ENCODE measurements around the gene NPPA.
"Not testable (repeated sequence)": the region's sequence is repeated elsewhere in the genome, so short reads cannot be mapped to it uniquely, and the experiment has no call there.

NPPA gene

DNA sequence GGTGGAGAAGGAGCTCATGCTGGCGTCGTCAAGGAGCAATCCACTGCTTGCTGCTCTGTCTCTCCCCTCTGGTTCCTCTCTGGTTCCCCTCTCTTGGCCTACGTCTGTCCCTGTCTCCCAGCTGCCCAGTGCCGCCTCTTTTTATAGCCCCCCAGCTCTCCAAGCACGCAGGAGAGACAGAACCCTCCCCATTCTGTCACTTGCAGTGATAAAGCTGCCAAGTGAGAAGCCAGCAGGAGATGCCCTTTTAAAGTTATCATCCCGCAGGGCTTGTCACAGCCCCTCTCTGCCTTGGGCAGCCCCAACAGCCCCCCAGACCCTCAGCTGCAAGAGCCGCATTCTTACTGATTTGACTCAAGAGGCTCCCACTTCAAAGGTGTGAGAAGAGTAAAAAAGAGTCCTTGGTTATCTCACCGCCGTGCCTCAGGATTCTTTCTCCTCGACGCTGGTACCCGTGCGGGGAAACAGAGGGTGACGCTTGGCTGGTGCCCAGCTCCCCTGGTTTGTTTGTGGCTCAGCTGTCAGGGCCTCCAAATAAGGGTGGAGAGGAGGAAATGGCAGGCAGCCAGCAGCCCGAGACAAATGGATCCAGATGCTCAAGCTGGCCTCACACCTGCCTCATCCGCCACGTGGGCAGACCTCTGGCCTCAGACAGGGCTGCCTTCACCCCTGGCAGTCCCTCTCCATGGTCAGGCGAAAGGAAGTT is at the start of gene NPPA:
Gene NPPA (minus strand): TSS at position 117 of the 706 bp plus-strand sequence. CDS start 99 bp downstream, at position 18.
- Histone ChIP-seq H3K4me1 (ENCODE audit: control insufficient read depth, insufficient read depth, low read length) (no peaks in the 10 kb centered on the region), H3K9me3 (ENCODE audit: control insufficient read depth, insufficient read depth, low read length) (no peaks in the 10 kb centered on the region), H3K36me3 (ENCODE audit: control insufficient read depth, insufficient read depth, low read length) (peaks cover 3% of the 10 kb centered on the region; the same call in 1 of the 2 replicates), H3K4me3 (ENCODE audit: low read length) (no peak within 1 kb of the TSS), H3K27me3 (ENCODE audit: control insufficient read depth, insufficient read depth, low read length) (no peaks in the 10 kb centered on the region), H3K27ac (ENCODE audit: low read length) (no peak within 1 kb of the TSS)
- no CpG with 5 or more reads among the region's 18 CpGs for WGBS (ENCODE audit: insufficient coverage, insufficient read length)
- no peak for DNase-seq (ENCODE audit: low read depth, low spot score)

DNA sequence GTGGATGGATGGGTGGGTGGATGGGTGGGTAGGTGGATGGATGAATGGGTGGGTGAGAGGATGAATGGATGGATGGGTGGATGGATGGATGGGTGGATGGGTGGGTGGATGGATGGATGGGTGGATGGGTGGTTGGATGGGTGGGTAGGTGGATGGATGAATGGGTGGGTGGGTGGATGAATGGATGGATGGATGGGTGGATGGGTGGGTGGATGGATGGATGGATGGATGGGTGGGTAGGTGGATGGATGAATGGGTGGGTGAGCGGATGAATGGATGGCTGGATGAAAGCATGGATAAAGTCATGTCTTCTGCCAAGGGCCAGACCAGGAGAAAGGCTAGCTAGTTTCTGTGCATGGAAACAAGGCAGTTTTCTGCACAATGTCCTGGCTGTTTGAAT is 46.9 kb upstream of the NPPA start:
- not testable (repeated sequence) for H3K4me1 ChIP-seq (ENCODE audit: control insufficient read depth, insufficient read depth, low read length); H3K27me3 ChIP-seq (ENCODE audit: control insufficient read depth, insufficient read depth, low read length); H3K9me3 ChIP-seq (ENCODE audit: control insufficient read depth, insufficient read depth, low read length); DNase-seq (ENCODE audit: low read depth, low spot score); H3K27ac ChIP-seq (ENCODE audit: low read length); H3K4me3 ChIP-seq (ENCODE audit: low read length); H3K36me3 ChIP-seq (ENCODE audit: control insufficient read depth, insufficient read depth, low read length)
- WGBS (ENCODE audit: insufficient coverage, insufficient read length) = no CpG with 5 or more reads among the region's 1 CpG

DNA sequence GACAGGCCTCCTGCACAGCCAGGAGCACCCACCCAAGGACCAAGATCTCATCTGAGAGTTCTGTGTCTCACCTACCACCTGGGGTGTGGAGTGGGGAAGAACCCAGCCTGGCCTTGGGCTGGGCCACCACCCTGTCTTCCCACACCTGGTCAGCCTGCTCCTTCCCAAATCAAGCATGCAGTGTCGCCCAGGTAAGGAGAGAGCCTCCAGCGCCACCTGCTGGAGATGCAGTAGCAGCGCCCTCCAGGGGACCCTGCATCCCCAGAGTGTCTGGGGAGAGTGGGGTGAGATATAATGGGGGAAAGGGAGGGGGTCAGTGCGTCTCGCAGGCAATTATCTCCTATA is 46.3 kb upstream of the NPPA start:
- Histone ChIP-seq H3K4me3 (ENCODE audit: low read length) (no peak overlapping the region), H3K36me3 (ENCODE audit: control insufficient read depth, insufficient read depth, low read length) (no peaks in the 10 kb centered on the region), H3K27ac (ENCODE audit: low read length) (no peak overlapping the region), H3K4me1 (ENCODE audit: control insufficient read depth, insufficient read depth, low read length) (no peaks in the 10 kb centered on the region), H3K27me3 (ENCODE audit: control insufficient read depth, insufficient read depth, low read length) (no peaks in the 10 kb centered on the region), H3K9me3 (ENCODE audit: control insufficient read depth, insufficient read depth, low read length) (no peaks in the 10 kb centered on the region)
- no peak for DNase-seq (ENCODE audit: low read depth, low spot score)
- no CpG with 5 or more reads among the region's 5 CpGs for WGBS (ENCODE audit: insufficient coverage, insufficient read length)

DNA sequence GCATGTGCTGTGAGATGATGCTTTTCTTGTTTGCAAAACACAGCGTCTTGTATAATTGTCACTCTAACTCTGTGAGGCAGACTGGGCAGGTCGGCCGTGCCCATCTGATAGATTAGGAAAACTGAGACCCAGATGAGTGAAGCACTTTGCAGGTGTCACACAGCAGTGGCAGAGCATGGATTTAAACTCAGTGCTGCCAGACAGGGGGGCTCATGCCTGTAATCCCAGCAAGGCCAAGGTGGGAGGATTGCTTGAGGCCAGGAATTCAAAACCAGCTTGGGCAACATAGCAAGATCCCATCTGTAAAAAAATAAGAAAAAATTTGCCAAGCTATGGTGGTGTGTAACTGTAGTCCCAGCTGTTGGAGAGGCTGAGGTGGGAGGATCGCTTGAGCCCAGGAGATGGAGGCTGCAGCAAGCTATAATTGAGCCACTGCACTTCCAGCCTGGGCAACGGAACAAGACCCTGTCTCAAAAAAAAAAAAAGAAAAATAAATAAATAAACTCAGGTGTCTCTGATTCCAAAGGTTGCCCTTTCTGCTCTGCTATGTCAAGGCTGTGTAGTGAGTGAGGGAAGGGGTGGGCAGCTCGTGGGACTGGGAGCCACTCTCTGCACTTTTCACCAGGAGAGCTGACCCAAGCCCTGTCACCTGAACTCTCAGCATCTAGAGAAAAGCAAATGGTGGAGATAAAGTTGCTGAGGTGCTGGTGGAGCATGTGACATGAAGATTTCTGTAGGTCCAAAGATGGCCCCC is 44.0 kb upstream of the NPPA start:
- Histone ChIP-seq H3K4me1 (ENCODE audit: control insufficient read depth, insufficient read depth, low read length) (no peaks in the 10 kb centered on the region), H3K36me3 (ENCODE audit: control insufficient read depth, insufficient read depth, low read length) (no peaks in the 10 kb centered on the region), H3K4me3 (ENCODE audit: low read length) (no peak overlapping the region), H3K27ac (ENCODE audit: low read length) (no peak overlapping the region), H3K27me3 (ENCODE audit: control insufficient read depth, insufficient read depth, low read length) (no peaks in the 10 kb centered on the region), H3K9me3 (ENCODE audit: control insufficient read depth, insufficient read depth, low read length) (no peaks in the 10 kb centered on the region)
- no peak for DNase-seq (ENCODE audit: low read depth, low spot score)
- no CpG with 5 or more reads among the region's 6 CpGs for WGBS (ENCODE audit: insufficient coverage, insufficient read length)

DNA sequence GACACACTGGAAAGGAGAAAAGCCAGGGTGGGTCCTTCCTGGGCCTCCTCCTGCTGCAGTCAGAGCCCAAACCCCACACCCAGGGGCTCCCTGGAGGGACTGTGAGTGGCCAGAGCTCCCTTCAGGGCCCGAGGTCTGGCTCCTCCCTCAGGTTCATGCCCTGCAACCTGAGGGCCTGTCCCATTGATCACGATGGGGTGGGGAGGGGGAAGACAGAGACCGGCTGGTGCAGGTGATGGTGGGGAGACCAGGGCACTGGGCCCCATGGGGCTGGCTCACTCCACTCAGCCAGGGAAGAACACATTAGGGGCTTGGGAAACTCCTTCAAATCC is 41.3 kb upstream of the NPPA start:
- no peaks in the 10 kb centered on the region for H3K27me3 ChIP-seq (ENCODE audit: control insufficient read depth, insufficient read depth, low read length)
- WGBS (ENCODE audit: insufficient coverage, insufficient read length) = no CpG with 5 or more reads among the region's 3 CpGs
- H3K27ac ChIP-seq (ENCODE audit: low read length) = no peak overlapping the region
- H3K4me3 ChIP-seq (ENCODE audit: low read length) = no peak overlapping the region
- H3K9me3 ChIP-seq (ENCODE audit: control insufficient read depth, insufficient read depth, low read length) = no peaks in the 10 kb centered on the region
- H3K4me1 ChIP-seq (ENCODE audit: control insufficient read depth, insufficient read depth, low read length) = no peaks in the 10 kb centered on the region
- DNase-seq (ENCODE audit: low read depth, low spot score) = no peak
- H3K36me3 ChIP-seq (ENCODE audit: control insufficient read depth, insufficient read depth, low read length) = no peaks in the 10 kb centered on the region

DNA sequence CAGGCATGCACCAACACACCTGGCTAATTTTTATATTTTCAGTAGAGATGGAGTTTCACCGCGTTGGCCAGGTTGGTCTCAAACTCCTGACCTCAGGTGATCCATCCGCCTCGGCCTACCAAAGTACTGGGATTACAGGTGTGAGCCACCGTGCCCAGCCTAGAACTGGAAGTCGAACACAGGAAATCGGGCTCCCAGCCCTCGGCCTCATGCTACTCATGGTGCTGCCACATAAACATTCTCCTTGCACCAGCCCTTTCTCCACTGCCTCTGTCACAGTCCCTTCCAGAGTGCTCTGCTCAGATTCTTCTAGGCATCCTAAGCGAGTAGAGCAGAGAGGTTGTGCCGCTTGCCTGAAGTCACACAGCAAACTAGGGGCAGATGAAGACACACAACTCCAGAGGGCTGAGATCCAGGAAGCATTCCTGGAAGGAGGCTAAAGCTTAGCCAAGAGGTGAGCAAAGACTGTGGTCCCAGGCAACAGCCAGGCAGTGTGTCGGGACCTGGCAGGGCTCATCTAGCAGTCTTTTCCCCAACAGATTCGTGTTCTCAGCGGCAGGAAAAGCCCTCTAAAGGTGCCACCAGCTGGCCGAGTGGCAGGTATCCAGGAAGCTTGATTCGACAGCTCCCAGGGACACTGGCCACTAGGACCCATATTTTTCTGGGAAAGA is 40.8 kb upstream of the NPPA start:
- no peak for DNase-seq (ENCODE audit: low read depth, low spot score)
- H3K4me1 ChIP-seq (ENCODE audit: control insufficient read depth, insufficient read depth, low read length) = peaks cover 2% of the 10 kb centered on the region
- H3K4me3 ChIP-seq (ENCODE audit: low read length) = no peak overlapping the region
- no peaks in the 10 kb centered on the region for H3K36me3 ChIP-seq (ENCODE audit: control insufficient read depth, insufficient read depth, low read length)
- no peaks in the 10 kb centered on the region for H3K9me3 ChIP-seq (ENCODE audit: control insufficient read depth, insufficient read depth, low read length)
- WGBS (ENCODE audit: insufficient coverage, insufficient read length) = no CpG with 5 or more reads among the region's 15 CpGs
- no peak overlapping the region for H3K27ac ChIP-seq (ENCODE audit: low read length)
- no peaks in the 10 kb centered on the region for H3K27me3 ChIP-seq (ENCODE audit: control insufficient read depth, insufficient read depth, low read length)

DNA sequence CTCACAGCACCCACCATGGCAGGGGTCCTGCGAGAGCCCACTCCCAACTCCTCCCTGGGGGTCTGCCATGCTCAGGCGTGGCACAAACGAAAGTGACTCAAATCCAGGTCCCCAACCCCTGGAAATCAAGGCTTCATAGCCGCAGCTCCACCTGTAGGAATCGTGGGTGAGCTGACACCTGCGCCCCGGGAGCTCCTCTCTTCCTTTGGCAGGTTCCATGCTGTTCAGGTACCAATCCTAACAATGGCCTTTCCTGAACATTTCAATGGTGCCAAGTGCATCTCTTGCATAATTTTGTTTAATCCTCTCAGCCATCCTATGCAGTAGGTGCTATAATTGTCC is 40.1 kb upstream of the NPPA start:
- H3K4me1 ChIP-seq (ENCODE audit: control insufficient read depth, insufficient read depth, low read length) = peaks cover 6% of the 10 kb centered on the region
- no peaks in the 10 kb centered on the region for H3K27me3 ChIP-seq (ENCODE audit: control insufficient read depth, insufficient read depth, low read length)
- H3K4me3 ChIP-seq (ENCODE audit: low read length) = no peak overlapping the region
- H3K27ac ChIP-seq (ENCODE audit: low read length) = no peak overlapping the region
- no peak for DNase-seq (ENCODE audit: low read depth, low spot score)
- H3K9me3 ChIP-seq (ENCODE audit: control insufficient read depth, insufficient read depth, low read length) = no peaks in the 10 kb centered on the region
- H3K36me3 ChIP-seq (ENCODE audit: control insufficient read depth, insufficient read depth, low read length) = no peaks in the 10 kb centered on the region
- WGBS (ENCODE audit: insufficient coverage, insufficient read length) = no CpG with 5 or more reads among the region's 7 CpGs

DNA sequence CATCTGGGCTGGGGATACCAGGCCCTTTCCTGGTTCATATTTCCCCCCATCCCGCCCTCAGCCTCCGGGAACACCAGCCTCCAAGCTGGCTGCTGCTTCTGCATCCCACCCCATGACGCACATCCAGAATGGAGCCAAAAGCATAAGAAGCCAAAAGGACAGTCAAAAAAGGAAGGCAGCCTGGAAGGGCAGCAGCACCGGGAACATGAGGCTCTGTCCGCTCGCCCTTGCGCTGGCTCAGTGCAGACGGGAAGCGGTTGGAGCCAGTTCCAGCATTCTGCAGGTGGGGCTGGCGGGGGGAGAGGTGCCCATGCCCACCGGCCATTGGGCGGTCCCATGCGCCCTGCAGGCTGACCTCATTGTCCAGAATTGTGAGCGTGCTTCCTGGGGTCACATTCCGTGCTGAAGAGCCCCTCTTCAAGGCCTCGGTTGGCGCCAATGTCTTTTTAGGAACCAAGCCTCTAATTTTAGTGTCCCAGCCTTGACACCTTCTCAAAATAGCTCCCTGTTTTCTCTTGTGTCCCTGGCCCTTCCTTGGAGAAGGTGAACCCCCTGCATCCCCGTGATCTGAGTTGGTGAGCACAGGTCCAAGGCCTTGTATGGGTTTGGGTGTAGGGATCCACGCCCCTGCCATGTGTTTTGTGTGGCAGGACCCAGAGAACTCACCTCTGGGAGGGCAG is 39.5 kb upstream of the NPPA start:
- Histone ChIP-seq H3K9me3 (ENCODE audit: control insufficient read depth, insufficient read depth, low read length) (no peaks in the 10 kb centered on the region), H3K27me3 (ENCODE audit: control insufficient read depth, insufficient read depth, low read length) (no peaks in the 10 kb centered on the region), H3K4me3 (ENCODE audit: low read length) (no peak overlapping the region), H3K4me1 (ENCODE audit: control insufficient read depth, insufficient read depth, low read length) (peaks cover 6% of the 10 kb centered on the region), H3K36me3 (ENCODE audit: control insufficient read depth, insufficient read depth, low read length) (no peaks in the 10 kb centered on the region), H3K27ac (ENCODE audit: low read length) (no peak overlapping the region)
- DNase-seq (ENCODE audit: low read depth, low spot score) = no peak
- no CpG with 5 or more reads among the region's 19 CpGs for WGBS (ENCODE audit: insufficient coverage, insufficient read length)

DNA sequence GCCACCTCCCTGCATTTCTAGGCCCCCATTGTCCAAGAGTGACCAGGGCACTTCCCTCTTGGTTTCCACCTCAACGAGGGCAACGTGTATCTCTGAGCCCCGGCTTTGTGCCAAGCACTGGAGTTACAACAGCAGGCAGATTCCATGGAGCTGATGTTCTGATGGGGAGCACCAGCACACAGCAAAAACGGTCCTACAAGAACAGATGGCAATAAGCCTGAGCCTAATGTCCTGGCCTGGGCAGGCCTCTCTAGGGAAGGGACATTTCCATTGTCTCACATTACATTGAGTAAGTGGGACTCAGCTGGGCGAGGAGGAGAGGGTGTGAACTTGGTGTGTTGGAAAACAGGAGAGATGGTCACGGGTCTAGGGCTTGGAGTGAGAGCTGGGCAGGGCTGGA is 38.3 kb upstream of the NPPA start:
- Histone ChIP-seq H3K36me3 (ENCODE audit: control insufficient read depth, insufficient read depth, low read length) (no peaks in the 10 kb centered on the region), H3K27ac (ENCODE audit: low read length) (no peak overlapping the region), H3K4me3 (ENCODE audit: low read length) (no peak overlapping the region), H3K9me3 (ENCODE audit: control insufficient read depth, insufficient read depth, low read length) (no peaks in the 10 kb centered on the region), H3K27me3 (ENCODE audit: control insufficient read depth, insufficient read depth, low read length) (no peaks in the 10 kb centered on the region), H3K4me1 (ENCODE audit: control insufficient read depth, insufficient read depth, low read length) (peaks cover 6% of the 10 kb centered on the region)
- WGBS (ENCODE audit: insufficient coverage, insufficient read length) = no CpG with 5 or more reads among the region's 6 CpGs
- DNase-seq (ENCODE audit: low read depth, low spot score) = no peak

DNA sequence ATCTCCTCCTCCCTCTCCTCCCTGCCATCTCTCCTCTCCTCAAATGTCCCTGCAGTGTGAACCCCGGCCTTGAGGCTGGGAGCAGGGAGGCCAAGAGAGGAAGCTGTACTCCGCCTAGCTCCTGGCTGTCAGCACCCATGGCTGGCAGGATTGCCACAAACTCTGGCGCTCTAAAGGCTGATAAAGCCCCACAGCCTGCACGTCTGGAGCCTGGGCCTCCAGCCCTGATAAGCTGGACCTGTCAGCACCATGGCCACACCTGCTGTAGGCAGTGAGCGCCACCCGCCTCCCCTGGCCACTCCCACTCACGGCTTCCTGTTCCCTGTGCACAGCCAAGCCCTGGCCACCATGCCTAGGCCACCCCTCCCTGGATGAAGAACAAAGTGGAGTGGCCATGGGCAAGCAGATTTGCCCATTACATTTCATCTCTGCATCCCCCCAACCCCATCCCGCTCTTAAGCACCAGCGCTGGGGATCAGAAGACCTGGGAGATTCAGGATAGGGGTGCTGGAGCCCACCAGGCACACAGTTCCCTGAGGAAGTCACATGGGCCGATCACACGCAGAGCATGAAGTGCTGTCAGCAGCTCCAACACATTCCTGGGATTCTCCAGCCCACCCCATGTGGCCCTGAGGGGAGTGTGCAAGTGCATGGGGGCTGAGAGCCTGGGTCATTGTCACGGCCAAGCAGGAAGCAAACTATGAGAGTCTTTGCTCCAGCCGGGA is 35.4 kb upstream of the NPPA start:
- Histone ChIP-seq H3K36me3 (ENCODE audit: control insufficient read depth, insufficient read depth, low read length) (no peaks in the 10 kb centered on the region; the same call in 1 of the 2 replicates), H3K27me3 (ENCODE audit: control insufficient read depth, insufficient read depth, low read length) (no peaks in the 10 kb centered on the region), H3K27ac (ENCODE audit: low read length) (no peak overlapping the region), H3K9me3 (ENCODE audit: control insufficient read depth, insufficient read depth, low read length) (no peaks in the 10 kb centered on the region), H3K4me1 (ENCODE audit: control insufficient read depth, insufficient read depth, low read length) (peaks cover 6% of the 10 kb centered on the region), H3K4me3 (ENCODE audit: low read length) (no peak overlapping the region)
- WGBS (ENCODE audit: insufficient coverage, insufficient read length) = no CpG with 5 or more reads among the region's 13 CpGs
- no peak for DNase-seq (ENCODE audit: low read depth, low spot score)
